Measurements from ENCODE around the gene TEX51. TPM values are rescaled to one million over a fixed set of nuclear protein-coding genes. Genes with fewer than 3 reads are reported as not detected.

Gene TEX51
- total and polyA plus RNA-seq, 2 donors (not counting 1 experiment from before 2014, with no cell fraction given) = not detected

- no peak overlapping the region for H3K9ac ChIP-seq (ENCODE audit: insufficient read depth, low read length)
- H3K36me3 ChIP-seq (ENCODE audit: control insufficient read depth, insufficient read depth, low read length) = no peaks in the 10 kb centered on the region
- no peak for DNase-seq (ENCODE audit: low read depth in 2 of 2)
- H3K27me3 ChIP-seq (ENCODE audit: control insufficient read depth, insufficient read depth, low read length) = no peaks in the 10 kb centered on the region
- TF ChIP-seq CTCF (conservative IDR thresholded peaks at IDR 0.05 in 1 of 2, IDR thresholded peaks at IDR 0.05 in 1 of 2; ENCODE audit: low read depth in 1 of 2, low read length in 2 of 2) = no peak
- TF ChIP-seq EZH2 (IDR thresholded peaks at IDR 0.05; ENCODE audit: low read length, missing control alignments) = no peak
- H3K9me3 ChIP-seq (ENCODE audit: control insufficient read depth, insufficient read depth, low read depth, low read length) = no peaks in the 10 kb centered on the region
- H4K20me1 ChIP-seq (ENCODE audit: control insufficient read depth, extremely low read depth, insufficient read depth, low read length) = no peaks in the 10 kb centered on the region
- H2AFZ ChIP-seq (ENCODE audit: low read length) = no peak overlapping the region
- H3K4me2 ChIP-seq (ENCODE audit: extremely low read depth, insufficient read depth, low read length) = no peak overlapping the region
- H3K27ac ChIP-seq (ENCODE audit: insufficient read depth, low read length) = no peak overlapping the region
- H3K4me3 ChIP-seq (replicated peaks in 1 of 4; ENCODE audit: control extremely low read depth in 1 of 4, insufficient read depth in 1 of 4, low read depth in 3 of 4, low read length in 4 of 4) = no peak overlapping the region
- no peaks in the 10 kb centered on the region for H3K79me2 ChIP-seq (ENCODE audit: control insufficient read depth, insufficient read depth, low read length)
- H3K4me1 ChIP-seq (ENCODE audit: control insufficient read depth, extremely low read depth, insufficient read depth, low read length) = no peaks in the 10 kb centered on the region
Measured at GRCh38 chr2:126881591-126881990, 17.1 kb upstream of the TEX51 start.

GRCh38 chr2:126882181-126882580, 16.5 kb upstream of the TEX51 start:
- no peak overlapping the region for H3K4me3 ChIP-seq (replicated peaks in 1 of 4; ENCODE audit: control extremely low read depth in 1 of 4, insufficient read depth in 1 of 4, low read depth in 3 of 4, low read length in 4 of 4)
- no peak overlapping the region for H2AFZ ChIP-seq (ENCODE audit: low read length)
- TF ChIP-seq EZH2 (IDR thresholded peaks at IDR 0.05; ENCODE audit: low read length, missing control alignments) = no peak
- no peak for TF ChIP-seq CTCF (conservative IDR thresholded peaks at IDR 0.05 in 1 of 2, IDR thresholded peaks at IDR 0.05 in 1 of 2; ENCODE audit: low read depth in 1 of 2, low read length in 2 of 2)
- DNase-seq (ENCODE audit: low read depth in 2 of 2) = no peak
- no peaks in the 10 kb centered on the region for H3K9me3 ChIP-seq (ENCODE audit: control insufficient read depth, insufficient read depth, low read depth, low read length)
- H3K79me2 ChIP-seq (ENCODE audit: control insufficient read depth, insufficient read depth, low read length) = no peaks in the 10 kb centered on the region
- no peaks in the 10 kb centered on the region for H4K20me1 ChIP-seq (ENCODE audit: control insufficient read depth, extremely low read depth, insufficient read depth, low read length)
- no peaks in the 10 kb centered on the region for H3K27me3 ChIP-seq (ENCODE audit: control insufficient read depth, insufficient read depth, low read length)
- no peak overlapping the region for H3K9ac ChIP-seq (ENCODE audit: insufficient read depth, low read length)
- H3K4me1 ChIP-seq (ENCODE audit: control insufficient read depth, extremely low read depth, insufficient read depth, low read length) = no peaks in the 10 kb centered on the region
- no peak overlapping the region for H3K4me2 ChIP-seq (ENCODE audit: extremely low read depth, insufficient read depth, low read length)
- no peaks in the 10 kb centered on the region for H3K36me3 ChIP-seq (ENCODE audit: control insufficient read depth, insufficient read depth, low read length)
- H3K27ac ChIP-seq (ENCODE audit: insufficient read depth, low read length) = no peak overlapping the region

DNA sequence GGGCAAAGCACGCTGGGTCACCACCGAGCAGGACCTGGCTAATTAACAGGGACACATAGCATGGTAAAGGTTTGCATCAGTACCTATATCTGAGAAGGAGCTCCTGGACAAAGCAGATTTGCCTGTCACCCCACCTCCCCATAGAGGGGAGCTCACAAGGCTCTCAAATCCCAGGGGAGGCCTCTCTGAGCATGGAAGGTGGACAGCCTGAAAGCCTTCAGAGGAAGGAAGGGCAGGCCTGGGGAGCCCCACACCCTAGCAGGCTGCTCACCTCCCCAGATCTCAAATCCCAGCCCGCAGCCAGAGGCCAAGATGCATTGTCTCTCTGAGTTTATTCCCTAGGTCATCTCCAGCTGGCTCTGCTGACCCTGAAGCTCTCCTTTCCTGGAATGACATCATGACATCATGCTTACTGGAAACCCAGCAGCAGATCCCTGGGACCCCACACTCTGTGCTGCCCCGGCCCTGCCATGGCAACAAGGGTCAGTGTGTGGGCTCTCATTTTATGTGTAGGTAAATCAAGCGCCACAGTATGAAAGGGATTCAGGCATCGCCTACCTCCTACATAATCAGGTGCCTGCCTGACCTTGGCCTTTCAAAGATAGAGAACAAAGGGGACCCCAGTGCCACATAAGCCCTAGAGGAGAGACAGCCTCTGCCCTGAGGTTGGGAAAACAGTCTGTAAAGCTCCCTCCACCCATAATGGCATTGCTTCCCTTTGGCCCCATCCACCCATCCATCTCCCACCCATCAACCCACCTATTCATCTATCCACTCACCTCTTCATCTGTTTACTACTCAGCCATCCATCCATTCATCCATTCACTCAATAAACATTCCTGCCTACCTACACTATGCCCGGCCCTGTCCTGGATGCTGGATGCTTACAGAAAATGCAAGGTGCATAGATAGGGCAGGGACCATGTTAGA, 15.7 kb upstream of the TEX51 start:
- H3K79me2 ChIP-seq (ENCODE audit: control insufficient read depth, insufficient read depth, low read length) = no peaks in the 10 kb centered on the region
- no peaks in the 10 kb centered on the region for H3K27me3 ChIP-seq (ENCODE audit: control insufficient read depth, insufficient read depth, low read length)
- TF ChIP-seq EZH2 (IDR thresholded peaks at IDR 0.05; ENCODE audit: low read length, missing control alignments) (no peak), CTCF (conservative IDR thresholded peaks at IDR 0.05 in 1 of 2, IDR thresholded peaks at IDR 0.05 in 1 of 2; ENCODE audit: low read depth in 1 of 2, low read length in 2 of 2) (no peak)
- no peak for DNase-seq (ENCODE audit: low read depth in 2 of 2)
- H3K27ac ChIP-seq (ENCODE audit: insufficient read depth, low read length) = no peak overlapping the region
- H3K4me3 ChIP-seq (replicated peaks in 1 of 4; ENCODE audit: control extremely low read depth in 1 of 4, insufficient read depth in 1 of 4, low read depth in 3 of 4, low read length in 4 of 4) = no peak overlapping the region
- no peak overlapping the region for H3K4me2 ChIP-seq (ENCODE audit: extremely low read depth, insufficient read depth, low read length)
- H3K36me3 ChIP-seq (ENCODE audit: control insufficient read depth, insufficient read depth, low read length) = no peaks in the 10 kb centered on the region
- no peaks in the 10 kb centered on the region for H3K4me1 ChIP-seq (ENCODE audit: control insufficient read depth, extremely low read depth, insufficient read depth, low read length)
- H2AFZ ChIP-seq (ENCODE audit: low read length) = no peak overlapping the region
- no peaks in the 10 kb centered on the region for H3K9me3 ChIP-seq (ENCODE audit: control insufficient read depth, insufficient read depth, low read depth, low read length)
- no peaks in the 10 kb centered on the region for H4K20me1 ChIP-seq (ENCODE audit: control insufficient read depth, extremely low read depth, insufficient read depth, low read length)
- H3K9ac ChIP-seq (ENCODE audit: insufficient read depth, low read length) = no peak overlapping the region
